Stimulated activated memory B cell treated with anti-CD40 and anti-IgM and Interleukin-4, amounts not matched to agents 10 μg/mL and 1 μg/mL and 100 μg/mL, for 72 hours (primary cell): Measurements from ENCODE around the gene NSG1.

ENCODE experiments used
- ATAC-seq: fragments of 150-1000 bp; cut with Tn5 transposase; 2 replicates; pipeline ENCODE4 v1.10.0; 2021
- H3K27ac Mint-ChIP-seq: one replicate; pipeline ENCODE4 v1.8.0; 2022; ENCODE audit warnings: mild to moderate bottlenecking, mixed read lengths
- H3K27me3 Mint-ChIP-seq: one replicate; pipeline ENCODE4 v1.8.0; 2022; ENCODE audit warnings: mixed read lengths
- H3K36me3 Mint-ChIP-seq: one replicate; pipeline ENCODE4 v1.8.0; 2022; ENCODE audit warnings: mixed read lengths
- H3K4me1 Mint-ChIP-seq: one replicate; pipeline ENCODE4 v1.8.0; 2022; ENCODE audit warnings: mixed read lengths
- H3K4me3 Mint-ChIP-seq: one replicate; pipeline ENCODE4 v1.8.0; 2022; ENCODE audit warnings: mild to moderate bottlenecking, moderate library complexity, mixed read lengths
- H3K9me3 Mint-ChIP-seq: one replicate; pipeline ENCODE4 v1.8.0; 2022; ENCODE audit warnings: mixed read lengths

NSG1 gene

DNA sequence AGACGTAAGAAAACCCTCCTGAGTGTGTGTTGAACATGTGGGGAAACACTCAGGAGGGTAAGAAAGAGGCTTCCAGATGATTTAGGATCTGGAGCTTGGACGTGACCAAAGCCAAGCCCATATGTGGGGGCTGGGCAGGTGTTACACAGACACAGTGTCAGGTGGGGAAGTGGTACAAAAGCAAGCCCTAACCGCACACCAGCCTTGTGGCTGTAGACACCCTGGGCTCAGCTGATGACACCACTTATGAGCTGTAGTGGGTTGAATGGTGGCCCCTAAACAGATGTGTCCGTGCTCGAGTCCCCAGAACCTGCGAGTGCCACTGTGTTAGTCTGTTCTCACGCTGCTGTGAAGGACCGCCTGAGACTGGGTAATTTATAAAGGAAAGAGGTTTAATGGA, 25.0 kb upstream of the NSG1 start:
- peaks cover 81% of the 10 kb centered on the region for H3K27me3 Mint-ChIP-seq
- no peaks in the 10 kb centered on the region for H3K36me3 Mint-ChIP-seq
- no peak for ATAC-seq
- no peak overlapping the region for H3K4me3 Mint-ChIP-seq
- H3K4me1 Mint-ChIP-seq: no peaks in the 10 kb centered on the region
- peaks cover 10% of the 10 kb centered on the region for H3K9me3 Mint-ChIP-seq
- no peak overlapping the region for H3K27ac Mint-ChIP-seq

DNA sequence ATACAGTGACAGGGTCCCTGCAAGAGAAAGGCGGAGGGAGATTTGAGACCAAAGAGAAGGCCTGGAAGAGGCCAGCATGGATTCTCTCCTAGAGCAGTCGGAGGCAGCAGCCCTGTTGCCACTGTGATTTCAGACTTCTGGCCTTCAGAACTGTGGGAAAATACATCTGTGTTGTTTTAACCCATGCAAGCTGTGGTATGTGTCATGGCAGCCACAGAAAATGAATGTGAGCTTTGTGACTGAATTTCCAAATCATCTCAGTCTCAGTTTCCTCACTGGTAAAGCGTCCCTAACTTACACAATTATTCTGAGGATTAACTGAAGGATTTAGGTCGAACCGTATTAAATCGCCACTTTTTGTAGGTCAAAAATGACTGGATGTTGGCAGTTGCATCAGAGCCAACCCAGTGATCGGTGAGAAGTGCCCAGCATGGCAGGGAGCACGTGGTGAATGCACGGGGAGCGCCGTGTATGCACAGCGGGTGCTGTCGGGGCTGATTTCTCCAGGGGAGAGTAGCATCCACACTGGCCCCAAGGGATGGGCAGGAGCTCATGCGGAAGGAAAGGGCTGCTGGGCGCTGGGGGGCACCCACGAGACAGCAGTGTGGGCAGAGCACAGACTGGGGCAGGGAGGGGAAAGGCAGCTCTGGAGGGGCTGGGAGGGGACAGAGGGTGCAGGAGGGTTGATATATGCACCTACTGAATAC, 23.8 kb upstream of the NSG1 start:
- ATAC-seq: no peak
- Mint-ChIP-seq H3K27me3 (peaks cover 69% of the 10 kb centered on the region), H3K36me3 (no peaks in the 10 kb centered on the region), H3K4me3 (no peak overlapping the region), H3K27ac (no peak overlapping the region), H3K9me3 (peaks cover 12% of the 10 kb centered on the region), H3K4me1 (no peaks in the 10 kb centered on the region)

DNA sequence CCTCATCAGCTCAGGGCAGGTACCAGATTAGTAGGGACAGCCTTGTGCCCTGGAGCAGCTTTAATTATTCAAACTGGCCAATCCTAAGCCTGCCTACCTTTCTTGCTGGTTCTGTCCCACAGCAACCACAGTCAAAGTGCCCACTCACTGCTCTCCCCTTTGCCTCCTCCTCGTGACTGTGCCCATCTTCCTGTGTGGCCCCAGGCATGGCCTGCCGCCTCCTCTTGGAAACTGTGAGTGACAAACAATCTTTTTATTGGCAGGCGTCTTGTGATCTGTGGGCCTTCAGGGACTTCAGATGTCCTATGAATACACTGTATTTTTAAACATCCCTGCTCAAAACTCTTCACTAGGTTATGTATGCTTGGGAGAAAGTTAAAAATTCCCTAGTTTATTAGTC, 22.8 kb upstream of the NSG1 start:
- H3K4me1 Mint-ChIP-seq: no peaks in the 10 kb centered on the region
- H3K27me3 Mint-ChIP-seq: peaks cover 66% of the 10 kb centered on the region
- no peak overlapping the region for H3K4me3 Mint-ChIP-seq
- H3K9me3 Mint-ChIP-seq: peaks cover 12% of the 10 kb centered on the region
- H3K27ac Mint-ChIP-seq: no peak overlapping the region
- no peak for ATAC-seq
- H3K36me3 Mint-ChIP-seq: no peaks in the 10 kb centered on the region

DNA sequence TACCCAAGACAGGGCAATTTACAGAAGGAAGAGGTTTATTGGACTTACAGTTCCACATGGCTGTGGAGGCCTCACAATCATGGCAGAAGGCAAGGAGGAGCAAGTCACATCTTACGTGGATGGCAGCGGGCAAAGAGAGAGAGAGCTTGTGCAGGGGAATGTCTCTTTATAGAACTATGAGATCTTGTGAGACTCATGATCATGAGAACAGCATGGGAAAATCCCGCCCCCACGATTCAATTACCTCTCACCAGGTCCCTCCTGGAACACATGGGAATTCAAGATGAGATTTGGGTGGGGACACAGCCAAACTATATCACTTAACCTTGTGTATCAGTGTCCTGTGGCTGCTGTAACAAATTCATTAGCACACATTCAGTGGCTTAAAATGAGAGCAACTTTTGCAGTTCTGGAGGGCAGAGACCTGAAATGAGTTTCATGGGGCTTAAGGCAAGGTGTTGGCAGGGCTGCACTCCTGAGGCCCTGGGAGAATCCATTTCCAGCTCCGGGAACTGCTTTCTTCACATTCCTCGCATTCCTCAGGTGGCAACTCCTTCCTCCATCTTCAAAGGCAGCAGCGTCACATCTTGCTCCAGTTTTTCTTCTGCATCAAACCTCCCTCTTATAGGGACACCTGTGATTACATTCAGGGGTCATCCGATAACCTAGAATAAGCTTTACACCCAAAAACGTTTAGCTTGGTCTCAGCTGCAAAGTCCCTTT, 22.3 kb upstream of the NSG1 start:
- no peak for ATAC-seq
- Mint-ChIP-seq H3K27me3 (peaks cover 71% of the 10 kb centered on the region), H3K27ac (no peak overlapping the region), H3K36me3 (no peaks in the 10 kb centered on the region), H3K4me3 (no peak overlapping the region), H3K9me3 (peaks cover 12% of the 10 kb centered on the region), H3K4me1 (no peaks in the 10 kb centered on the region)

DNA sequence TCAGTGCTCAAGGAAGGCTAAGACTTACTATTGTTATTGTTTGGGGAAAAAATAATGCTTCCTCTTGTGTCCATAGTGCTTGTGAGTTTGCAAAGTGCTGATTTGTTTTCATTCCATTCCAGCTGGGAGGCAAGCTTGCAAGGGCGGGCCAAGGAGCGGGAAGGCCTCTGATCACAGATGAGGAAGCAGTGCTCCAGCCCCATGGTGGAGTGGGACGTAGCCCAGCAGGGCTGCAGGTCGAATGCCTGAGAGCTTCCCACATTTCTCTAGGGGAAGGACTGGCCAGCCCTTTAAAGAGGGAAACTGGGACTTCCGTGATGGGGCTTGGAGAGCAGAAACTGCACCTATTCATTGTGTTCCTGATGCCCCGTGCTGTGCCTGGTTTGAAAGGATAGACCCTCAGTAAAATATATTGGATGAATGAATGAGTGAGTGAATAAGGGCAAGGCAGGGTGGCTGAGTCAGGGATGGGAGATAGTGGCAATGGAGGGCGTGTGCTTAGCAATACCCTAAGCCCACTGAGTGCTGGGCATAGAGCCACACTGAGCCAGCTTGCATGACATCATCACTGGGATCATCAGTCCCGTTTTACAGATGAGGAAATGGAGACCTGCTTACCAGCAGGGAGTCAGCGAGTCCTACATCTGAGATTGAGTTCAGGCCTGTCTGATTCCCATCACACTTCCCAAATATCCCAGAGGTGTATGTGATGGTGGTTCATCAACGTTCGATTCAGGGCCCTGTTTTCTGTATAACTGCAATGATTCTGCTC, 17.9 kb upstream of the NSG1 start:
- H3K27me3 Mint-ChIP-seq: peaks cover 45% of the 10 kb centered on the region
- ATAC-seq: no peak
- no peaks in the 10 kb centered on the region for H3K36me3 Mint-ChIP-seq
- no peak overlapping the region for H3K27ac Mint-ChIP-seq
- H3K9me3 Mint-ChIP-seq: peaks cover 12% of the 10 kb centered on the region
- H3K4me3 Mint-ChIP-seq: no peak overlapping the region
- H3K4me1 Mint-ChIP-seq: no peaks in the 10 kb centered on the region

DNA sequence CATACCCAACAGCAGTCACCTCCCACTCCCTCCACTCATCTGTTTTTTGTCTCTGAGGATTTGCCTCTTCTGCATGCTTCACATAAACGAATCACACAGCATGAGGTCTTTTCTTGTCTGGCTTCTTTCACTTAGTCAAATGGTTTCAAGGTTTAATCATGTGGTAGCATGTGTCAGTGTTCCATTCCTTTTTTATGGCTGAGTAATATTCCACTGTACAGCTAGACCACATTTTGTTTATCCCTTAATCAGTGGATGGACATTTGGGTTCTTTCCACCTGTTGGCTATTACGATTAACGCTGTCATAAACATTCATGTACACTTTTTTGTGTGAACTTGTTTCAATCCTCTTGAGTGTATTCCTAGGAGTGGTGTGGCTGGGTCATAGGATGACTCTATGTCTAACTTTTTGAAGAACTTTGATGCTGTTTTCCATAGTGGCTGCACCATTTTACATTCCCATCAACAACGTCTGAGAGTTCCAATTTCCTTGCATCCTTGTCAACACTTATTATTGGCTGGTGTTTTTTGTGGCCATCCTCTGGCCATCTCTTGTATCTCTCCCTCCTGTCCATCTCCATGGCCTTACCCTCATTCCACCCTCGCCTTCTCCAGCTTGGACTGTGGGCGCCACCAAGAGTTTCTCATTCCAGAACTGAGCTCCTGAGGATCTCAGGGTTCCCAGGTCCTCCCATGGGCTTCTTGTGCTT, 12.4 kb upstream of the NSG1 start:
- Mint-ChIP-seq H3K9me3 (peaks cover 7% of the 10 kb centered on the region), H3K27me3 (peaks cover 35% of the 10 kb centered on the region), H3K4me3 (no peak overlapping the region), H3K36me3 (no peaks in the 10 kb centered on the region), H3K27ac (no peak overlapping the region), H3K4me1 (no peaks in the 10 kb centered on the region)
- no peak for ATAC-seq

DNA sequence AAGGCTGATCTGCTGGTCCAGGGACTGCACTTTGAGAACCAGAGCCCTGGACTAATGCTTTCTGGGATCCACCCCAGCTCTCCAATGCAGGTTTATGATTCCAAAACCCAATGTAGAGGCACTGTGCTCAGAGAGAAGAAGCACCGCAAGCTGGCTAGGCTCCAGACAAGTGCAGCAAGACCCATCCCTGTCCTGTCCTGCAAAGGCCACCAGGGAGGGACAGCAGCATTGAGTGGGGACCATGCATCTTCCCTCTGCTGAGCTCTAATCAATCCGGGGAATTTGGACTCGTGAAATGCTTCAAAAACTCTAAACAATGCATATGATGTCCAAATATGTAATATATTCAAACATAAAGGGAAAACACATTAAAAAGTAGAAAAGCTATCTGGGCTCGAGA, 10.8 kb upstream of the NSG1 start:
- H3K27ac Mint-ChIP-seq: no peak overlapping the region
- no peak overlapping the region for H3K4me3 Mint-ChIP-seq
- H3K4me1 Mint-ChIP-seq: no peaks in the 10 kb centered on the region
- H3K36me3 Mint-ChIP-seq: no peaks in the 10 kb centered on the region
- H3K27me3 Mint-ChIP-seq: peaks cover 33% of the 10 kb centered on the region
- H3K9me3 Mint-ChIP-seq: peaks cover 7% of the 10 kb centered on the region
- ATAC-seq: no peak

DNA sequence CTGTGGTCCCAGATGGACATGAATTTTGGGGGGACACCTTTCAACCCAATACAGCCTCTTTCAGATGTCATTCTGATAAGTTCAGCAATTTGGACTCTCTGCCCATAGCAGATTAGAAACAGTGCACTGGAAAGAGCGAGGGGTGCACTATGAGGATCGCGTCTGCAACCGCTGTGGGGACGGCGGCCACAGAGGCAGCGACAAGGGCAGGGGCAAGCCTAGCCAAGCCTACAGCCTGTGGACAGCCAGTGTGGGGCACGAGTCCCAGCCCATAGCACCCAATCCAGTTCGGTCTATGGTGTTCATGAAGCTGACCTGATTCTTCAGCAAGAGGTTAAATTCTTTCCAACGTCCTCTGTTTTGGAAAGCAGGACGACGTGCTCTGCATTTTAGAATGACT, 9.7 kb upstream of the NSG1 start:
- ATAC-seq: no peak
- Mint-ChIP-seq H3K27ac (no peak overlapping the region), H3K27me3 (peaks cover 44% of the 10 kb centered on the region), H3K4me1 (no peaks in the 10 kb centered on the region), H3K36me3 (no peaks in the 10 kb centered on the region), H3K4me3 (no peak overlapping the region), H3K9me3 (peaks cover 7% of the 10 kb centered on the region)

DNA sequence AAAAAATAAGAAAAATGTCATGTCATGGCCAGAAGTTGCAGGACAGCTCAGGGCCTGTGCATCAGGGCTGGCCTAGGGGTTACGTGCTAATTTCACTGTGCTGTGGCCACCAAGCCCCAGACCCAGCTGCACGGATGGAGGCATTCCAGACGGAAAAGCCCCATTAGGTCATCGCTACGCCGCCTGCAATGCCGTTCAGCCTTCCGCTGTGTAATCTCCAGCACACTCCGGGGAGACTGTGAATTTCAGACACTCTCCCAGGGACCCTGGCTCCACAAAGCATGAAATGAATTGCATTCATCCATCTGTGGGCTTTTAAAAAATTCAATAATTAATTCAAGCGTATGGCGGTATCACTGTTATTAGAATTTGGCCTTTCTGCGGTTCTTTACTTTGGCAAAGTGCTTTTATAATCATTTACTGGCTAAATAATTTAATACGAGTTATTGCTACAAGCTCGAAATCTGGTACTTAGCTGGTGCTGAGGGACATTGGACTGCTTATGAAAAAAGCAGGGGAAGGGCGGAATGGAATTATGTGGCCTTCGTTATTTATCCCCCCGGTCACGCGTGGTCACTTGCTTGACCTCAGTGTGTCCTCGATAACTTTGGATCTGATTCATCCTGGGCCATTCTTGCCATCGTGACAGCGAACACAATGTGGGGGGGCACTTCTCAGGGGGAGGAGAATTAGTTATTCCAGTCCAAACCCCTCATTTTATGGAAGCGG, 9.0 kb upstream of the NSG1 start:
- peaks cover 51% of the 10 kb centered on the region for H3K27me3 Mint-ChIP-seq
- H3K4me1 Mint-ChIP-seq: no peaks in the 10 kb centered on the region
- no peaks in the 10 kb centered on the region for H3K36me3 Mint-ChIP-seq
- ATAC-seq: no peak
- H3K4me3 Mint-ChIP-seq: no peak overlapping the region
- peaks cover 7% of the 10 kb centered on the region for H3K9me3 Mint-ChIP-seq
- no peak overlapping the region for H3K27ac Mint-ChIP-seq

DNA sequence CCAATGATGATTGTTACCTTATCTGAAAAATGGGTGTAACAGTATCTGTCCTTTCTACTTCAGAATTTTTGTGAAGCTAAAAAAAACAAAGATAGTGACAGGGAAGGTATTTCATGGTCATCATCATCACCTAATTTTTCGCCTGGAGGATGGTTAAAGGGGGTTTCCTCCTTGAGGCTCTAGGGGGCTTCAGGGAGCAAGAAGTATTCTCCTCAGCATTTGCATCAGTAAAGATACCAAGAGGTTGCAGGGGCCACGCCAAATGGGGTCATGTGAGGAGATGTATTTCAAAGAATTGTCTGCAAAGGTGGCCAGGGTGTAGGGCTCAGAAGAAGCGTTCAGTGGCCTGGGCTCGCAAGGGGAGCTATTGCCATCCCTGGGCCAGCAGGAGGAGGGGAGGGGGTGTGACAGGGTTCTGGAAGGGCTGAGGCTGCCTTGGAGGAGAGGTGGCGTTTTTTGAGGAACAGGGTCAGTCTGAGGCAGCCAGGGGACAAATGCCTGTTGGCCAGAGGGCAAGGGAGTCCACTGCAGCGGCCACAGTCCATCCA, 7.3 kb upstream of the NSG1 start:
- Mint-ChIP-seq H3K36me3 (no peaks in the 10 kb centered on the region), H3K27me3 (peaks cover 60% of the 10 kb centered on the region), H3K4me1 (no peaks in the 10 kb centered on the region), H3K9me3 (peaks cover 3% of the 10 kb centered on the region), H3K27ac (no peak overlapping the region), H3K4me3 (no peak overlapping the region)
- no peak for ATAC-seq

DNA sequence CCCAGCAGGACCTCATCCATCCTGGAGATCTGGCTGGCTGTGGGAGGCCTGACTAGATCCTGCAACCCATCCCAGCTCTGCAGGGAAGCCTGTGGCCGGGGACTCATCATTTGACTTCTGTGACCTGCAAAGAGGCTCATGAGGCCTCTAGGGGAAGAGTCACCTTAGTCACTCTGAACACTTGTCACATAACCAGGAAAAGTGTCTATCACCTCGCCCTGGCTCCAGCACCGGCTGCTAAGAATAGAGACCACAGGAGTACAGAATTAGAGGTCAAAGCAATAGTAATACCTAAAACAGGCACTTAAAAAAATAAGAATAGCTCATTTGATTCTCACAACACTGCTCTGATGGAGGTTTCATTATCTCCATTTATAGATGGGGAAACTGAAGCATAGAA, 3.8 kb upstream of the NSG1 start:
- H3K27me3 Mint-ChIP-seq: peaks cover 68% of the 10 kb centered on the region
- no peak overlapping the region for H3K4me3 Mint-ChIP-seq
- no peaks in the 10 kb centered on the region for H3K9me3 Mint-ChIP-seq
- H3K4me1 Mint-ChIP-seq: peaks cover 11% of the 10 kb centered on the region
- no peaks in the 10 kb centered on the region for H3K36me3 Mint-ChIP-seq
- no peak overlapping the region for H3K27ac Mint-ChIP-seq
- no peak for ATAC-seq

DNA sequence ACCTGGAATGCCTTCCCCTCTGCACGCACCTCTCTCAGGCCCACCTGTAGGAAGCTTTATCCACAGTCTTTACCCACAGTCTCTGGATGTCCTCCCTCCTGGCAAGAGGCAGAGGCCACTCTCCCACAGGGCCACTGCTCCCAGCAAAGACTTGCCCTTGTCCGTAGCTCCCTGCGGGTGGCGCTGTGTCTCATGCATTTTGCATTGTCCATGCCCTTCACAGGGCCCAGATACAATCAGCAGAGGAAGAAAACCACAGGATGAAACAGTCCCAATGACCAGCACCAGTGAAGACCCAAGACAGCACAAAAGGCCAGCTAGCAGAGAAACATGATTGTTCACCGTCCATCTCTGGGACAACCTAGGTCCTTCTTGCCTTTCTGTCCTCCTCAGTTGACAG, 2.1 kb upstream of the NSG1 start:
- H3K27me3 Mint-ChIP-seq: peaks cover 78% of the 10 kb centered on the region
- no peak overlapping the region for H3K27ac Mint-ChIP-seq

DNA sequence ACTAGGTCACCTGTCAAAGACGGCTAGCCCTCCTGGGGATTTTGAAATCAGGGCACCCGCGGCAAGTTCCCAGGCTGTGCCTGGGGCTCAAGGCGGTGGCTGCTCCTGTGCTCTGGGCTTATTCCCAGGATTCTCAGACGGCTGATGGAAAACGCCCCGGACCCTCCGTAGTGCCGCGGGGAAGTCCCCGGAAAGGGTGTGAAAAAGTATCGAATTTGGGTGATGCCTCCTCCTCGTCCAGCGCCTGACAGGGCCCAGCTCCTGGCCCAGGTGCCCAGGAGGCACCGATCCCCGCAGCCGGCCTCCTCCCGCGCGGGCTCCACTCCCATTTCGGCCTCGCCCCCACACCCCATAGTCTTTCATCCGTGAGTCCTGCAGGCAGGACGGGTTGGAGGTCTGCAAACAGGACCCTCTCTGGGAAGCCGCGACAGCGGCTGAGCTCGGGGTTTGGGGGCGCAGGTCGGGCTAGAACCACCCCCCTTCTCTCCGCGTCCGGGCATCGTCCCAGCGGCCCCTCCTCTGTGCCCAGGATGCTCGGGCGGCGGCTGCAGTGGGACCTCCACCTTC, 1.1 kb upstream of the NSG1 start:
- no peak overlapping the region for H3K27ac Mint-ChIP-seq
- no peaks in the 10 kb centered on the region for H3K36me3 Mint-ChIP-seq

More for the DNA sequence above, 2.1 kb upstream of the NSG1 start:
- no peaks in the 10 kb centered on the region for H3K36me3 Mint-ChIP-seq
- no peak for ATAC-seq
- H3K4me3 Mint-ChIP-seq: no peak overlapping the region
- no peaks in the 10 kb centered on the region for H3K9me3 Mint-ChIP-seq
- H3K4me1 Mint-ChIP-seq: peaks cover 17% of the 10 kb centered on the region

DNA sequence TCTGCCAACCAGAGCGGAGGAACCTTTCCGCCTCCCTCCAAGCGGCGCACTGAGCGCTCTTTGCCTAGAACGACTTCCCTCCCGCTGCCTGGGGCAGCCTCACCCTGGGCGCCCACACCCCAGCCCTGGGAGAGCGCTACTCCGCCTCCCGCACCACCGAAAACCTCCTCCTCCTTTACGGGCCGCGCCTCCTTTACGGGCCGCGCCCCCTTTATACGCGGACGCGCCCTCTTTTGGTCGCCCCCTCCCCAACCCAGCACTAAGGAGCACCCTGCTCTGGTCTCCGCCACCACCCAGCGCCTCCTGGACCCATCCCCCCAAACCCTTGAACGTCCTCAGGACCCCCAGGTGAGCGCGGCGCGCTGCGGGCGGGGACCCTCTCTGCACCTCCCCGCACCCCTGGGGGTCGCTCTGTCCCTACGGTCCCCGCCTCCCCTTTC, 586 bp upstream of the NSG1 start:
- no peak overlapping the region for H3K27ac Mint-ChIP-seq
- H3K27me3 Mint-ChIP-seq: peaks cover 85% of the 10 kb centered on the region

More for the DNA sequence above, 1.1 kb upstream of the NSG1 start:
- ATAC-seq: no peak
- Mint-ChIP-seq H3K4me3 (peak overlapping the region; percentile 64), H3K4me1 (peaks cover 17% of the 10 kb centered on the region), H3K9me3 (no peaks in the 10 kb centered on the region), H3K27me3 (peaks cover 85% of the 10 kb centered on the region)

More for the DNA sequence above, 586 bp upstream of the NSG1 start:
- H3K36me3 Mint-ChIP-seq: no peaks in the 10 kb centered on the region
- H3K4me3 Mint-ChIP-seq: peak overlapping the region; percentile 64
- ATAC-seq: no peak
- no peaks in the 10 kb centered on the region for H3K9me3 Mint-ChIP-seq
- H3K4me1 Mint-ChIP-seq: peaks cover 17% of the 10 kb centered on the region
